HG03135 (cell line): Measurements from ENCODE around the gene MRPS18B.
"Not testable (repeated sequence)": the region's sequence is repeated elsewhere in the genome, so short reads cannot be mapped to it uniquely, and the experiment has no call there.

Experiments used
- ATAC-seq: cut with Tn5 transposase; IDR thresholded peaks from one replicate; pipeline ENCODE4 v1.9.1; 2021; ENCODE audit warnings: mild to moderate bottlenecking, moderate library complexity; ENCODE audit not compliant: unreplicated experiment

MRPS18B gene

DNA sequence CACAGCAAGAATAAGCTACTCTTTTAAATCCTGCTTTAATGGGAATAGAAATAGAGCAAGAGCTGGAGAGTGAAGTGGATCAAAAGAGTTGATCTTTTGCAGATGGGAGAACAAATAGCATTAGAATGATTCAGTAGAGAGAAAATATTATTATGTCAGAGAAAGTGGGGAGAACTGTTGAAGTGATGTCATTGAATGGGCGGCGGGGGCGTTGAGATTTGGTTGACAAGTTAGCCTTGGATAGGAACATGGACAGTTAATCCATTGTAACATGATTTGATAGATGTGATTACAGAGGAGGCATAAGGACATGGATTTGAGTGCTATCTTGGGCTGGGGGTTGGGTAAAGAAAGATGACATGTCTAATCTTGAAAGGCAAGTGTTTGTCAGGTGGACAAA lies 18.2 kb downstream of the MRPS18B start:
- no peak for ATAC-seq

DNA sequence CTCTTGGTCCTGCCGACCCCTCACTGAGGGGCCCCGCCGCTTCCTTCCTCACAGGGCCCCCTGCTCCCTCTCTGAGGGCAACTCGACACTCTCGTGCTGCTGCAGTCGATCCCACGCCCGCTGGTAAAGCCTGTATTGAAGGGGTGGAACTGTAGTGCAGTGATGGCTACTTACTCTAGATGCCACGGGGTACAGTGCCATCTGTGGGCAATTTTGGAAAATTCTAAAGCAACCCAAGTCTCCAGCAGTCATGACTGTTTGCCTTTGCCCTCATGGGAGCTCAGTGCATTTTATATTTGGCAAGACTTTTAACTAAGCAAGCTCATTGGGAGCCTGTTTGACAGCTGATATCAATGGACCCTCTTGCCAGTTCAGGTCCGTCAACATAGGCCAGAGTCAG lies 22.8 kb downstream of the MRPS18B start:
- no peak for ATAC-seq

DNA sequence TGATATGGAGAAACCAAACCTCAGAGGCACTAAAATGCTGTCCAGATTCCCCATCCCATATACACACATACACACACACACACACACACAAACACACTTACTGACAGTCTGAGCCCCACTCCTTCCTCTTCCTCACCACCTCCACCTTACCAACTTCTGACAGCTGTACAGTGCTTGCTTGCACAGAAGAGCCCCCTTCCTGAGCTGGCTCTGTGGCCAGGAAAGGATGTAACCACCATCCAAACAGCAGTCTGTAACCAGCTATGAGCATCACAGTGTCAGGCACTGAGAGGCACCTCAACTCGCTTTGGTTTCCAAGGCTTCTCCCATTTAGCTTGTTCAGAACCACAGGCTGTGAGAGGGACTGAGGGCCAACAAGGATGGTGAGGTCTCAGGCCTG lies 23.4 kb downstream of the MRPS18B start:
- ATAC-seq, result no peak

DNA sequence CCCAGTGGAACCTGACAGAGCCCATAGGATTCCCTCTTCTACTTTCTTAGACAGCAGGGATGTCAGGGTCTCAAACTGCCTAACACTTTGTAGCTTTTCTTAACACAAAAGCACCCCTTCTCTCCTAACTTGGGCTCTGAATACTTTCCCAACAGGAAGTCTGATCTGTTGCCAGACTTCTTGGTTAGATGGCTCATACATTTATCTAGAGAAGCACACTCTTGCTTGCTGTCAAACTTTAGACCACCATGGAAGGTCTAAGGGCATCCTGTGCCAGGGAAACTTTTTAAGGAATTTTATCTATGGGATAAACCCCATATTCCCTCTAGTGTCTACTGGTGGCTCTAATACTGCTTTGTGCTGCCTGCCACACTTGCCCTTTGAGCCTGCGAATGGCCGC lies 26.0 kb downstream of the MRPS18B start:
- no peak for ATAC-seq

DNA sequence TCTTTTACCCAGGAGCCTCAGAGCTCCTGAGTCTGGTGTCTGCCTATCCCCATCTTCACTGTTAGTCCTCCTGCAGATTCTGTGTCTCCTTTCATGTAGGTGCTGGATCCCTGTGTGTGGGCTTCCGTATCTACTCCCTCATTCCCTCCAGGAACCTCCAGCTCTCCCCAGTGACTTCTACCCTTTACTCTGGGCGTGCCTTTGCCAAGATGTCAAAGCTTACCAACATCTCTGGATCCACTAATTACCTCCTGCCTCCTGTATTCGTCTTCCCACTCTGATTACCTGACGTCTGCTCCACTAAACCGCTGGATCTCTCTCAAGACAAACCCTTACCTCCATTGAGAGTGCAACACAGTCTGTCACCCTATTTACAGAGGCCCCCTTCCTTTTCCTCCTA lies 27.1 kb downstream of the MRPS18B start:
- no peak for ATAC-seq

DNA sequence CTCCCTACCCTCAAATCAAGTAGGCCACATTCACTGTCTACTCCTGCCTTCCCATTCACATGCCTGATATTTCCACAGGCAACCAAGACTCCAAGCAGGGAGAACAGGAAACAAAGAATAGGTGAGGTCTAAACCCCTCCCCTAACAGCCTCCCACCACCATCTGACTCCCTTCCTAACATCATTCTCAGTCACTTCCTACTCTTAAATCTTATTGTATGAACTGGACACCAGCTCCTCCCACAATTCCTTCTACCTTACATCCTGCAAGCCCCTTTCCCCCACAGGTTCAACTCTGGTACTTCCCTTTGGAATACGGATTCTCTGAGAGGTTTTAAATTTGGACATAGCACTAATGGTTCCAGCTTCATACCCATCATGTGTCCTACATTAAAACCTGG lies 28.3 kb downstream of the MRPS18B start:
- no peak for ATAC-seq

DNA sequence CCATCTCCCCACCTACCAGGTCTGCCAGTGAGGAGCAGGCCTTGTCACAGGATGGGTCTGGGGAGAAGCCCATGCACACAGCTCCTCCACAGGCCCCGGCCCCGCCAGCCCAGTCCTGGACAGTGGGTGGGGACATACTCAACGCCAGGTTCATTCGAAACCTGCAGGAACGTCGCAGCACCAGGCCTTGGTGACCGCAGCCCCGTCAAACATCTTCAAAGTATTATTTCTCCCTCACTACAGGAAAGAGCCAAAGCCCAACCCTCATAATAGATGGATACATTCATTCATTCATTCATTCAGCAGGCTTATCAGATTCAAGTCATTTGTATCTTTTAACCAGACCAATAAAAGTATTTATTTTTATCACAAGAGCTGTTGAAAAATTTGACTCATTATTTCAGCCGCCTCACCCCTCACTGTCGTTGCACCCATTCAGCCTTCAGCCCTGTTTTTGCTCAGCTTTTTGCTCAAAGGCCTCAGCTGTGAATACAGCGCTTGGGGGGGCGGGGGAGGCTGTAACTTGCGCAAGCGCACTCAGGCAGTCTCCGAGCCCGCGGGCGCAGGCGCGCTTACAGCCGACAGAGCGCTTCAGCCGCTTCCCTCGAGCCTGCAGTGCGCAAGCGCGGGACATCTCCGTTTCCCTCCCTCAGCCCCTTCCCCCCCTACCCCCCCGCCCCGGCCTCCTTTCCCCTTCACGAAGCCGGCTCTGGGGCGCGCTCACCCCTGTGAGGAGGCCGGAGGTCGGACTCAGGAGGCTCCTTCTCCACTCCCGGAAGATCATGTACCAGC lies 29.0 kb downstream of the MRPS18B start, which contains the start of gene C6orf136:
Gene C6orf136, plus strand, starts transcription at position 684 of the 792 bp plus-strand sequence. Its CDS starts 99 bp downstream, at position 783.
- ATAC-seq, result peak; percentile 40

DNA sequence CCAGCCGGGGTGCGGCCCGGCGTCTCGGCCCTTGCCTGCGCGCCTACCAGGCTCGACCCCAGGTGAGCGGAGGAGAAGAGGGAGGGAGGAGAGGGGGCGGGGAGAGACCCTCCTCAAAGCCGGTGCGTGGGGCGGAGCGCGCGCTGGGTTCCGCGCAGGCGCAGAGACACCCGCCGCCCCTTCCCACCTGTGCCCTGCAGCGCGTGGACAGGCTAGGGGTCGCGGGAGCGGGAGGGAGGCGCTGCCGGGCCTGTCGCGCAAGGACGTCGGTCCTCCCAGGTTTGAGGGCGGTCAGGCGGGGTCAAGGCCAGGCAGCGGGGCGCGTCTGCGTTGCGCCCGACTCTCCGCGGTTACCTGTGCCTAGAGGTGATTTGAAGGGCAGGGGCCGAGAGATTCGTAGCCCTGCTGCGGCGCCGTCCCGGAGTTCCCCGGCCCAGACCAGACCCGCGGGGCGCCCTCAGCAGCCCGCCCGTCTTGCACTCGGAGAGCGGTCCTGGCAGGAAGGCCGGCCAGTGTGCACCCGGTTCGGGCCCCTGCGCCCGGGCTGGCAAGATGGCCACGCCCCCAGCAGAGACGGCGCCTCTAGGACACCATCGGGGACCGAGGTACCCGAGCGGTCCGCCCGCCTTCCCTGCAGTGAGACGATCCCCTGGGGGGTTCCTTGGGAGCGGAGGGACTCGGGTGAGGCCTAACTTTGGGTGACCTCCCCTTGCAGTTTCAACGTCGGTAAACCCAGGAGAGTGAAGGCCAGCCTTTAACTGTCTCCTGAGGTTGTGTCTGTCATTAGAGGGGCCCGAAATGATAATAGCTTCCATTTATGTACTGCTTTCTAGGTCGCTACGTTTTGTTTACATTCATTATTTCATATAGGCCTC lies 29.8 kb downstream of the MRPS18B start:
- peak; percentile 63 for ATAC-seq

DNA sequence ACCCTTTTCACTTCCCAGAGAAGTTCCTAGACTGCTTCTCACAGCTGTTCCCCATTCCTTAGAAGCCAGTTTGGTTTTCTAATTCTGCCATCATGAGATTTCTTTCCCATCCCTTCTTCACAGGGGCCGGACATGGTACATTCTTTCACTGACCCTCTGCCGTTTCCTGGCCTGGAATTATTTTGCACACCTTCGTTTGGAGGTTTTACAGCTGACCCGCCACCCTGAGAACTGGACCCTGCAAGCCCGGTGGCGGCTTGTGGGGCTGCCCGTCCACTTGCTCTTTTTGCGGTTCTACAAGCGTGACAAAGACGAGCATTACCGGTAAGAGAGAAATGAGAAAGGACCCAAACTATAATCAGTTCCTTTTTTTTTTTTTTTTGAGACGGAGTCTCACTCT lies 33.5 kb downstream of the MRPS18B start:
- no peak for ATAC-seq

DNA sequence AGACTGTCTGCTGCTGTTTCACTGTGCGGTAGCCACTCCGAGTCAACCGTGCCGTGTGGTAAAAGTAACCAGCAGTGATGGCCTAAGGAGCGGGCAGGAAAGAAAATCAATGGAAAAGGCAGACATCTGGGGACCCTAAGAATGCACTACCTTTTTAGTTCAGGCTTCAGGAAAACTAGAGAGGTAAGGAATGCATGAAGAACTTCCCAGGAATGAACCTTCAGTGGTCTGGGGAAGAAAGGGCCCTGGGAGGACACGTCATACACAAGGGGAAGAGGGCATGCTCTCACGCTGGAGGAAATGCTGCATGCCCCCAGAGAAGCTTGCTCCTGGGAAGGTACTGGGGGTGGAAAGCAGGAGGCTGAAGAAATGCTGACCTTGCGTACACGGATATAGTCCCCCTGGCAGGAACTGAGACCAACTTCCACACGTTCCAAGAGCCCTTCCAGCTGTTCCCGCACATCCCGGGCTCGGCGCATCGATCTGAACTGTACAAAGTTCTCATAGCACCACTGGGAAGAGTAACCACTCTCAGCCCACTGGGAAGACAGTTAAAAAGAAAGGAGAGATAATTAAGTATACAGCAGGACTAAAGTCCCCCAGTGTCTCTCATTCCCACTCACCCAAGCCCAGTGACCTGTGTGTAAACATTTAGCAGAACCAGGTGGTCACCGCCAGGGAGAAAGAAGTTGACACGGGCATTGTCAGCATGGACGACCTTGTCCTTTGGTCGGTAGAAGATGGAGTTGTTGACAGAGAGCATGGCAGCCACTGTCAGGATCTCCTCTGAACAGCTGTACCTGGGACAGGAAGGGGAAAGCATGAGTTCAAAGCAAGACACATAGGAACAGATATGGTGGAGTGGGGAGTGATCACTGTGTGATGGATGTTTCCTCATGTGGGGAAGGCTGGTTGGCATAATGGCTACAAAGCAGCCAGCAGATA lies 37.4 kb downstream of the MRPS18B start:
- ATAC-seq, result no peak

DNA sequence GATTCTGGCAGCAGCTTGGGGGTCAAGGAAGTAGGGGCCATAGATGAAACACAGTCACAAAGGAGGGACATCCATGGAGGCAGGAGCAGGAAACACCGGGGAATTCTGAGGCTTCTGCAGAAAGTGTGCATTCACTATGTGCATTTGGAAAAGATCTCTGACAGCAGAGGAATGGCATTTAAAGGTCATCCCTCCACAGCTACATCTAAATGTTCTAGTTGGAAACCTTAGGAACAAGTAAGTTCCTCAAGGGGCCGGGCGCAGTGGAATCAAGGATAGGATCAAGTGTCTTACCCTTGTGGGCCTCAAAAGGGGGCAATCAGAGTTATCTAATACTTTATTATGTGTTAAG lies 38.1 kb downstream of the MRPS18B start:
- ATAC-seq, result no peak

DNA sequence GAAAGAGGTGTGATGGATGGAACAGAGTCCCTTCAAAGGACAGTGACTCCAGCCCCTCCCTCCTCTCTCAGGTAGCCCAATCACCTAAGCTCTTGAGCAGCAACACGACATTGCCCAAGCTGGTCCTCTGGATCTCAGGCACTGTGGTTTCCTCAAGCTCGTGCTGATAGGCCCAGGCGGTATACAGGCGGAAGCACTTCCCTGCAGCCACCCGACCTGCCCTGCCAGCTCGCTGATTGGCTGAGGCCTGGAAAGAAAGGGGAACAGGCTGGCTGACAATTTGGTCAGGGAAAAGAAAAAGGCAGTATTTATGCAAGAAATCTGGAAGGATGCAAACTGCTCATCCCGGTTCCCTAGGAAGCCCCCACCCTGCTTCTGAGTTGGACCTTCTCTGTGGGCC lies 38.9 kb downstream of the MRPS18B start:
- no peak for ATAC-seq

DNA sequence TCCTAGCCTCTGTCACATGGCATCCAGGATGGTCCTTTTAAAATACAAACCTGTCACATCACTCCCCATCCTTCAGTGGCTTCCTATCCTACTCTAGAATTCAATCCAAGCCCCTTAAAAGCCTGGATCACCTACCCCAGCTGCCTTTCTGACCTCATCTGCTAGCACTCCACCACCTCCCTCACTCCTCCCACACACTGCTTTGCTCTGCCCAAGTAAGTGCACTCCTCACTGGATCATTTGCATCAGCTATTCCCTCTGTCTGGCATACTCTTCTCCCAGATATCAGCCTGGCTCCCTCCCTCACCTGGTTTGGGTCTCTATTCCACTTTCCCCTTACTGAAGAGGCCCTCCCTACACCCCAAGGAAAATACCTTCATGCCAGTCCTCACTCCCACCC lies 39.8 kb downstream of the MRPS18B start:
- no peak for ATAC-seq

DNA sequence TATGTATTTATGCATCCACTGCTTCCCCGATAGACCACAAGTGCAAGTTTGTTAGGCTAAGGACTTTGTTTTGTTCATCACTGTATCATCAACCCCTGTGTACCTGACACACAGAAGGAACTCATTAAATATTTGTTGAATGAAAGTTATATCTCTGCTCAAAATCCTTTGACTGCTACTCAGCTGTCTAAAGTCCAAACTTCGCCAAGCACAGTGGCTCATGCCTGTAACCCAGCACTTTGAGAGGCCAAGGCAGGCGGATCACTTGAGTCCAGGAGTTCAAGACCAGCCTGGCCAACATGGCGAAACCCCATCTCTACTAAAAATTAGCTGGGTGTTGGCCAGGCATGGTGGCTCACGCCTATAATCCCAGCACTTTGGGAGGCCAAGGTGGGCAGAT lies 40.3 kb downstream of the MRPS18B start:
- ATAC-seq, result not testable (repeated sequence)

DNA sequence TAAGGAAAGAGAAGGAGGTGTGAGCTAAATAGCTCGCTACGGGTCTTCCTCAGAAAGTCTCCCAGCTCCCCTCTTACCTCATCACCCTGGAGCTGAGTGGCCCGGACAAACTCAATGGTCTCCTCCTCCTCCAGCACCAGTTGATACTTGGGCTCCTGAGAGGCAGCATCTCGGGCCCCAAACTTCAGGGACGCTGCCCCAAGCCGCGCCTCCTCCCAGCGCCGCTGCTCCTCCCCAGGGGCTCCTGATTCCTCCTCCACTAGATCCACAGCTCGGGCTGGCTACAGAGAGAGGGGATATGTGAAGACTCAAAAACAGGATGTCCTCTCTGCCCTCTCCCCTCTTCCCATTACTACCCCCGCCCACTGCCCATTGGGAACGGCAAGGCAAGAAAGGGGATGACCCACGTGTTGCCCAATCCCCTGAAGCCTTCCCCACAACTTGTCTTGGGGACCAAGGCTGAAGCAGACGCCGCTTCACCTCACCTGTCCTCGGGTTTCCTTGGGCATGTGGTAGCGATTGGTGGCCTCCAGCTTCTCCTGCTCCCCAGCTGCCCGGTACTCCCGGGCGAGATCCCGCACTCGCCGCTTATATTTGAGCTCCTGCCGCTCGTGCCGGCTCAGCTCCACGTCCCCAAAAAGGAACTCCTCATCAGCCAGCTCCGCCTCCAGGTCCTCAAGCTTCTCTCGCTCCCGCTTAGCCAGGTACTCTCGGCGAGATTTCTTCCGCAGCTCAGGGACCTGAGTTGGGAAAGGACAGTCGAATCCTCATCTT lies 47.5 kb downstream of the MRPS18B start:
- ATAC-seq, result no peak

DNA sequence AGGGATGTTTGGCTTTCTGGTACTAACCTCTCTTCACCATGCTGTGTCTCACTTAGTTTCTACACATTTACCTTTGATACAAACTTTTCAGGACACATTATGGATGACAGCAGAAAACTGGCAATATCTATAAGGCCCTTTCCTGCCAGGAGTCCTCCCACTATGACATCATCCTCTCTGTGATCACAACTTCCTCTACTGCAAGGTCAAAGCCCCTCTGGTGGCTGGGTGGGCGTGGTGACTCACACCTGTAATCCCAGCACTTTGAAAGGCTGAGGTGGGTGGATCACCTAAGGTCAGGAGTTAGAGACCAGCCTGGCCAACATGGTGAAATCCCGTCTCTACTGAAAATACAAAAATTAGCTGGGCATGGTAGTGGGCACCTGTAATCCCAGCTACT lies 48.7 kb downstream of the MRPS18B start:
- not testable (repeated sequence) for ATAC-seq

DNA sequence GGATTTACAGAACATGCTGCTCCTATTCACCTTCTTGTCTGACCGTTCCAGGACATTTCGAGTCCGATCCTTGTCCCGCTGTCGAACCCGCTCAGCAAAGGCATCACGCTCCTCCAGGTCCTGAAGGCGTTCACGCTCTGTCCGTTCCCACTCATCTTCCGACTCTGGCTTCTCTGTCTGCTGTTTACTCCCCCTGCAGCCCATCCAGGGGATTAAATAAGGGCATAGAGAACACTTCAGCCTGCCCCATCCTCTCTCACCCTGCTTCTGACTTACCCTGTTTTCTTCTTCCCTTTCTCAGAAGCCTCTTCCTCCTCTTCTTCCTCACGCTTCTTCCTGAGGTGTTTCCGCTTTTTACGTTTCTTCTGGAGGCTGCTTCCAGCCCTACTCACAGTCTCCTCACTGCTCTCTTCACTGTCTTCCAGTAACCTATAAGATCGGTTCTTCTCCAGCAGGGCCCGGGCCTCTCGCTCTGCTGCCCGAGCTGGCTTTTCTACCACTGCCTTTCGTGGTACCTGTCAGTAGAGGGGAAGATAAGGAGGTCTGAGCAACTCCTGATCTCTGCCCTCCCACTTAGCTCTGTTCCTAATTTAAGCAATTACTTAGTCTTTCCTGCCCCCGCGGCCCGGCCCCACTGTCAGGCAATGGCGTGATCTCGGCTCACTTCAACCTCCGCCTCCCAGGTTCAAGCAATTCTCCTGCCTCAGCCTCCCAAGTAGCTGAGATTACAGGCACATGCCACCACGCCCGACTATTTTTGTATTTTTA lies 53.3 kb downstream of the MRPS18B start:
- no peak for ATAC-seq

DNA sequence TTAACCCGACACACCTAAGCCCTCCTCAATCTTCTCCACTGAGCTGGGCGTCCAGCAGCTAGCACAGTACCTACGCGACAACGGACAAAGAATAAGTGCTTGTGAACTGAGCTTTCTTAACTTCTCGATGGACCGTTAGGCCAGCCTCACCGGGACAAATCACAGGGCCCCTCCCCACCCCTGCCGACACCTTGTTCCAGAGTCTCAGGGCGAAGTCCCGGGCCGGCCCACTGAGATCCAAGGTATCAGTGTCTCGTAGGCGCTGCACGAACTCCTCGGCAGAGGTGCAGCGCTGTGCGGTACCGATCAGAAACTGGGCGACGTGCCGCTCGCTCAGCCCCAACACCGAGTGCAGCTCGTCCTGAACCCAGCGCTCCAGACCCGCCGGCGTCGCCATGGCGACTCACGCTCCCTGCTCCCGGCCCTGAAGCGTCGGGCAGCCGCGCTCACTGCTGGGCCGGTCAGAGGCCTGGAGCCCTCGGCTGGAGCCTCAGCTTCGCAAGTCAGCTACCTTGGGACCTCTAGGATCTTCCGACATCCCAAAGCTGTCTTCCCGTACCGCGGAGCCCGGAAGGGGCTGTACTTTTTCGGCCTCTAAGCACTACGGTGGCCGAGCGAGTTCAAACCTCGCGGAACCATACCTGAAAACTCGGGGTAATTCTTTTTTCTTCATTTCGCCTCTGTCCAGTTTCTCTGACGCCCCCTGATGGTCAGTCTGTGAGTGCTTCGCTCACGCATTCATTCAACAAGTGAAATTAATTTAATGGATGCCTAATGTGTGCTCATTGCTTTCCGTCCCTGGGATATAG lies 55.0 kb downstream of the MRPS18B start, which contains the start of gene DHX16:
Gene DHX16, minus strand, starts transcription at position 562 of the 809 bp plus-strand sequence. Its CDS starts 165 bp downstream, at position 397.
- ATAC-seq, result peak; percentile 61
